B cell (primary cell): Measurements from ENCODE around the gene E2F7. TPM values are rescaled to one million over a fixed set of nuclear protein-coding genes. Genes with fewer than 3 reads are reported as not detected.

Experiments
- ATAC-seq: fragments of 200-7000 bp; cut with Tn5 transposase; one replicate; pipeline ENCODE4 v1.10.0; 2021; ENCODE audit warnings: low read depth, mild to moderate bottlenecking, moderate number of reproducible peaks, moderate library complexity
- CTCF ChIA-PET: fragments of 350-600 bp; sonication (Branson Sonifier 250); formaldehyde crosslinking; loops from one replicate; lab custom pipeline; 2021; ENCODE audit warnings: antibody characterized with exemption, inconsistent platforms; lab: Charles Lee
- POLR2A ChIA-PET: fragments of 350-600 bp; sonication (Branson Sonifier 250); formaldehyde crosslinking; loops from one replicate; lab custom pipeline; 2021; ENCODE audit warnings: antibody characterized with exemption; lab: Charles Lee
- DNase-seq: peaks from one replicate; pipeline ENCODE4 v3.0.0; 2013
- H2AFZ ChIP-seq: 2 replicates; pipeline ENCODE4 v1.6.1; 2012; ENCODE audit warnings: mild to moderate bottlenecking, low read depth, low read length; ENCODE audit not compliant: insufficient read depth, poor library complexity, severe bottlenecking
- H3K27ac ChIP-seq, 2 donors: 1 replicate in 1 of 2; 2 replicates in 1 of 2; pipeline ENCODE4 v1.5.1; 2012 to 2013; ENCODE audit warnings: low read length in 2 of 2, mild to moderate bottlenecking in 2 of 2, moderate library complexity in 1 of 2
- H3K27me3 ChIP-seq, 4 experiments: fragments of 200-600 bp in 1 of 4; sonication (generic) in 1 of 4; replicated peaks in 1 of 4; 1 replicate in 2 of 4; 2 replicates in 2 of 4; pipeline versions ENCODE4 v1.6.1 to v1.7.0; 2013 to 2016; ENCODE audit warnings: low read length in 3 of 4, mild to moderate bottlenecking in 2 of 4, mixed read lengths in 1 of 4, moderate library complexity in 1 of 4; ENCODE audit not compliant: insufficient read depth in 4 of 4, control insufficient read depth in 3 of 4; ENCODE audit errors: control extremely low read depth in 1 of 4
- H3K36me3 ChIP-seq, 2 experiments: replicated peaks in 1 of 2; 1 replicate in 1 of 2; 2 replicates in 1 of 2; pipeline versions ENCODE4 v1.6.1 to v1.7.1; 2013; ENCODE audit warnings: low read length in 1 of 2; ENCODE audit not compliant: insufficient read depth in 2 of 2, control insufficient read depth in 1 of 2; ENCODE audit errors: control extremely low read depth in 1 of 2, extremely low read depth in 1 of 2
- H3K4me1 ChIP-seq, 2 donors: fragments of 200-600 bp in 1 of 2; sonication (generic) in 1 of 2; 1 replicate in 1 of 2; 2 replicates in 1 of 2; pipeline versions ENCODE4 v1.5.1 to v1.6.1; 2013 to 2017; ENCODE audit warnings: low read length in 2 of 2; ENCODE audit not compliant: control insufficient read depth in 2 of 2, insufficient read depth in 2 of 2
- H3K4me2 ChIP-seq: replicated peaks from 2 replicates; pipeline ENCODE3; 2012; ENCODE audit warnings: mild to moderate bottlenecking, low read depth, low read length; ENCODE audit not compliant: poor library complexity, severe bottlenecking
- H3K4me3 ChIP-seq, 5 experiments: fragments of 200-600 bp in 1 of 5; sonication (generic) in 1 of 5; 1 replicate in 3 of 5; 2 replicates in 2 of 5; pipeline versions ENCODE4 v1.5.1 to v1.7.0; 2011 to 2016; ENCODE audit warnings: low read length in 4 of 5, mild to moderate bottlenecking in 4 of 5, low read depth in 2 of 5, control low read depth in 1 of 5, moderate library complexity in 1 of 5; ENCODE audit not compliant: insufficient read depth in 1 of 5; ENCODE audit errors: control extremely low read depth in 1 of 5, extremely low read depth in 1 of 5
- H3K79me2 ChIP-seq: fragments of 200-600 bp; sonication (generic); one replicate; pipeline ENCODE4 v1.6.0; 2016; ENCODE audit warnings: low read length; ENCODE audit not compliant: control insufficient read depth, insufficient read depth
- H3K9ac ChIP-seq: fragments of 200-600 bp; sonication (generic); 2 replicates; pipeline ENCODE4 v1.6.1; 2017; ENCODE audit warnings: mild to moderate bottlenecking, low read length, moderate library complexity
- H3K9me3 ChIP-seq, 3 donors: one replicate each; pipeline versions ENCODE4 v1.6.1 to v1.7.1; 2013; ENCODE audit warnings: low read length in 2 of 3; ENCODE audit not compliant: control insufficient read depth in 2 of 3, insufficient read depth in 1 of 3; ENCODE audit errors: control extremely low read depth in 1 of 3
- H4K20me1 ChIP-seq: 2 replicates; pipeline ENCODE4 v1.6.0; 2012; ENCODE audit warnings: mild to moderate bottlenecking, low read length; ENCODE audit not compliant: insufficient read depth, control insufficient read depth, poor library complexity, severe bottlenecking
- H3K27ac Mint-ChIP-seq: one replicate; pipeline ENCODE4 v1.8.0; 2021; ENCODE audit warnings: mixed read lengths
- H3K27me3 Mint-ChIP-seq: one replicate; pipeline ENCODE4 v1.8.0; 2021; ENCODE audit warnings: mixed read lengths
- H3K4me1 Mint-ChIP-seq: one replicate; pipeline ENCODE4 v1.8.0; 2021; ENCODE audit warnings: mixed read lengths
- H3K4me3 Mint-ChIP-seq: one replicate; pipeline ENCODE4 v1.8.0; 2021; ENCODE audit warnings: mixed read lengths
- H3K9me3 Mint-ChIP-seq: one replicate; pipeline ENCODE4 v1.8.0; 2022; ENCODE audit warnings: mixed read lengths; ENCODE audit not compliant: insufficient read depth
- CTCF ChIP-seq: fragments of 200-600 bp; IDR thresholded peaks from one replicate; pipeline ENCODE4 v1.8.0; 2022; ENCODE audit warnings: antibody characterized with exemption, mild to moderate bottlenecking
- EZH2 ChIP-seq: IDR thresholded peaks from 2 replicates; pipeline ENCODE4 v1.6.1; 2012; ENCODE audit warnings: borderline replicate concordance, low read depth, mild to moderate bottlenecking, moderate library complexity, low read length; ENCODE audit not compliant: insufficient read depth, poor library complexity, severe bottlenecking
- WGBS: methylation state at CpG from one replicate; pipeline ENCODE4 v1.1.5; 2013; ENCODE audit warnings: missing lambda C conversion rate; ENCODE audit not compliant: insufficient coverage; 5-methylcytosine and 5-hydroxymethylcytosine counted together
- intact Hi-C: fragments of 100-400 bp; cut with micrococcal nuclease; formaldehyde crosslinking; loops from one replicate; pipeline ENCODE4 v1.10.0; 2022
- polyA plus RNA-seq: library from polyadenylated mRNA; depleted of rRNA; stranded (reverse); fragments of >200 nt; gene quantifications from 2 replicates; pipeline ENCODE4 v1.2.3, GENCODE V29; 2012
- total RNA-seq, 2 donors: library from RNA; stranded (reverse); fragments of 120-200 nt in 1 of 2; gene quantifications; 1 replicate in 1 of 2; 2 replicates in 1 of 2; pipeline versions ENCODE4 v1.2.3 to v1.2.4, GENCODE V29; 2013 to 2022

E2F7 gene
- total and polyA plus RNA-seq, 2 donors (not counting 1 experiment from before 2014, with no cell fraction given), result 0.15 to 0.42 TPM

- Histone ChIP-seq H3K27ac (no peak overlapping the region), H3K27me3 (peaks cover 0 to 3% (median 0%) of the 10 kb centered on the region in 4 experiments), H3K4me3 (no peak overlapping the region), H3K79me2 (no peaks in the 10 kb centered on the region), H3K9me3 (no peaks in the 10 kb centered on the region), H4K20me1 (no peaks in the 10 kb centered on the region), H3K4me2 (no peak overlapping the region), H3K9ac (no peak overlapping the region), H3K36me3 (no peaks in the 10 kb centered on the region), H3K4me1 (no peaks in the 10 kb centered on the region), H2AFZ (no peak overlapping the region)
- WGBS, result no CpG with 5 or more reads among the region's 4 CpGs
- intact Hi-C loops, result no loop called here
- ATAC-seq (no peak), DNase-seq (no peak)
- POLR2A ChIA-PET, result no interaction called here
- Mint-ChIP-seq H3K4me1 (no peaks in the 10 kb centered on the region), H3K9me3 (no peaks in the 10 kb centered on the region), H3K4me3 (no peak overlapping the region), H3K27me3 (no peaks in the 10 kb centered on the region), H3K27ac (no peak overlapping the region)
- TF ChIP-seq CTCF (no peak), EZH2 (no peak)
- CTCF ChIA-PET, result interaction anchor here (3.4 kb wide), 1 partner anchor 12 kb away, joined by 20 read pairs; no protein-coding TSS in a partner anchor
Observed at GRCh38 chr12:76998386-76998785, 67.0 kb downstream of the E2F7 start.

- CTCF ChIA-PET, result interaction anchor here (1.2 to 2.2 kb wide), 2 partner anchors 14 to 15 kb away, joined by 3 to 8 read pairs; no protein-coding TSS in a partner anchor
- intact Hi-C loops, result no loop called here
Observed at GRCh38 chr12:76997011-76997780, 68.2 kb downstream of the E2F7 start.

More at GRCh38 chr12:76997011-76997780, 68.2 kb downstream of the E2F7 start:
- no peak overlapping the region for H3K4me3 ChIP-seq
- no peaks in the 10 kb centered on the region for H3K9me3 ChIP-seq
- Mint-ChIP-seq H3K9me3 (no peaks in the 10 kb centered on the region), H3K27ac (no peak overlapping the region), H3K27me3 (peaks cover 3% of the 10 kb centered on the region), H3K4me1 (no peaks in the 10 kb centered on the region), H3K4me3 (no peak overlapping the region)
- H3K79me2 ChIP-seq, result no peaks in the 10 kb centered on the region
- ATAC-seq, result no peak
- H3K9ac ChIP-seq, result no peak overlapping the region
- H4K20me1 ChIP-seq, result no peaks in the 10 kb centered on the region
- DNase-seq, result no peak
- H3K27me3 ChIP-seq, result peaks cover 0 to 3% (median 0%) of the 10 kb centered on the region in 4 experiments
- 83% methylated on average over 1 of the region's 4 CpGs for WGBS
- H3K27ac ChIP-seq, result no peak overlapping the region
- TF ChIP-seq EZH2 (no peak), CTCF (no peak)
- no peak overlapping the region for H2AFZ ChIP-seq
- no peaks in the 10 kb centered on the region for H3K4me1 ChIP-seq
- H3K4me2 ChIP-seq, result no peak overlapping the region
- POLR2A ChIA-PET, result no interaction called here
- no peaks in the 10 kb centered on the region for H3K36me3 ChIP-seq
